ENCODE data around the gene KIF13A. TPM values are rescaled to one million over a fixed set of nuclear protein-coding genes. Genes with fewer than 3 reads are reported as not detected.

The KIF13A gene
- 19.7 and 21.1 TPM in 2 replicates for total RNA-seq (2021)
- percentile 67 among the genes with signal in this experiment for Bru-seq, nascent RNA
- percentile 62 among the genes with signal in this experiment for BruChase-seq, experiment 1, labeled RNA remaining after a 2-hour chase
- BruChase-seq, experiment 2, labeled RNA remaining after a 6-hour chase: percentile 60 among the genes with signal in this experiment
- long read RNA-seq, partial matches to known transcripts: 1 of 8 reads
- long read RNA-seq, other reads (novel, unspliced or antisense): 5 of 8 reads

DNA sequence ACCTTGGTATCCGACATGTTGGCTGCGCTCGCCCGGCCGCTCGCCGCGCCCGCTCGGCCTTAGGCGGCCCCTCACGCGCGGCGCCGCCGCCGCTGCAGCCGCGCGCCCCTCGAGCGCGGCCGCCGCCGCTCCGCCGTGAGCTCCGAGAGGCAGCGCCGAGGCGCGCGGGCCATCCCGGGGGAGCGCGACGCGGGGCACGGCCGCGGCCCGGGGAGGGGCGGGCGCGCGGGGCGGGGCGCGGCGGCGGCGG, at the start of gene KIF13A:
KIF13A (minus strand) TSS at position 189 of the 250 bp plus-strand sequence; CDS start at position 17, 172 bp downstream.
- Histone ChIP-seq H3K27ac (ENCODE audit: low read depth, low read length, poor library complexity, severe bottlenecking) (peak within 1 kb of the TSS; percentile 79), H3K36me3 (ENCODE audit: insufficient read depth, low read length, poor library complexity, severe bottlenecking) (no peaks in the 10 kb centered on the region), H3K27me3 (replicated peaks; ENCODE audit: insufficient read depth, low read depth, low read length, poor library complexity) (no peaks in the 10 kb centered on the region), H3K9me3 (ENCODE audit: low read depth, low read length, poor library complexity, severe bottlenecking) (no peaks in the 10 kb centered on the region), H3K4me3 (ENCODE audit: low read depth, low read length, poor library complexity, severe bottlenecking) (peak within 1 kb of the TSS; percentile 66), H3K4me1 (ENCODE audit: insufficient read depth, low read length, poor library complexity, severe bottlenecking) (peaks cover 17% of the 10 kb centered on the region)
- POLR2A ChIA-PET (ENCODE audit: low non-redundant PET): interaction anchor here (0.6 kb wide), 1 partner anchor 20 kb away, joined by 5 read pairs; no protein-coding TSS in a partner anchor
- DNase-seq (ENCODE audit: low spot score): no peak
- TF ChIP-seq CTCF (conservative IDR thresholded peaks at IDR 0.05; ENCODE audit: low read depth, low read length) (no peak), EZH2 (IDR thresholded peaks at IDR 0.05; ENCODE audit: borderline replicate concordance, low read depth, low read length, poor library complexity, severe bottlenecking) (no peak)
- CTCF ChIA-PET: no interaction called here
- BruUV-seq (replicated peaks): no TSS peak
- intact Hi-C loops (cut with micrococcal nuclease; ENCODE audit: unreplicated experiment): loop anchor here (5.0 kb wide), 1 partner anchor 170 kb away; no protein-coding TSS in a partner anchor

DNA sequence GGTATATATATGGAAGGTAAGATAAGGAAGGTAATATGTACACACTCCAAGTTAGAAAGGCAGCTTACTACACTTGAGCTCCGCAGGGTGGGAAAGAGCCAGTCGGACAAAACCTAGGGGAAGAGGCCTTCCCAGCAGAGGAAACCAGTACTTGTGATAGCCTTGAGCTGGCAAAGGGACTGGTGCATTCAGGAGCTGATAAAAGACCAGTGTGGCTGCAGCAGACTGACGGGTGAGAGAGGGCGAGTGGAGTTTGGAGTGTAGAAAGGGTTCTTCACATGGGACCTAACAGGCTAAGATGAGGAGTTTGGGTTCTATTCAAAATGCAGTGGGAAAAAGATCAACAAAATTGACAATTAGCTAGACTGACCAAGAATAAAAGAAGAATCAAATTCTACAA, 49.3 kb upstream of the KIF13A start:
- POLR2A ChIA-PET (ENCODE audit: low non-redundant PET): interaction anchor here (0.7 kb wide), 1 partner anchor 449 kb away, joined by 3 read pairs; no protein-coding TSS in a partner anchor
- CTCF ChIA-PET: no interaction called here

GRCh38 chr6:18035330-18035854, 48.0 kb upstream of the KIF13A start:
- POLR2A ChIA-PET (ENCODE audit: low non-redundant PET): no interaction called here

More for the DNA sequence above, 49.3 kb upstream of the KIF13A start:
- H3K36me3 ChIP-seq (ENCODE audit: insufficient read depth, low read length, poor library complexity, severe bottlenecking): no peaks in the 10 kb centered on the region
- H3K4me1 ChIP-seq (ENCODE audit: insufficient read depth, low read length, poor library complexity, severe bottlenecking): no peaks in the 10 kb centered on the region
- TF ChIP-seq EZH2 (IDR thresholded peaks at IDR 0.05; ENCODE audit: borderline replicate concordance, low read depth, low read length, poor library complexity, severe bottlenecking): no peak
- no peak for TF ChIP-seq CTCF (conservative IDR thresholded peaks at IDR 0.05; ENCODE audit: low read depth, low read length)
- no peaks in the 10 kb centered on the region for H3K9me3 ChIP-seq (ENCODE audit: low read depth, low read length, poor library complexity, severe bottlenecking)
- H3K27ac ChIP-seq (ENCODE audit: low read depth, low read length, poor library complexity, severe bottlenecking): no peak overlapping the region
- intact Hi-C loops (cut with micrococcal nuclease; ENCODE audit: unreplicated experiment): no loop called here
- DNase-seq (ENCODE audit: low spot score): no peak
- no TSS peak for BruUV-seq (replicated peaks)
- H3K27me3 ChIP-seq (replicated peaks; ENCODE audit: insufficient read depth, low read depth, low read length, poor library complexity): no peaks in the 10 kb centered on the region
- H3K4me3 ChIP-seq (ENCODE audit: low read depth, low read length, poor library complexity, severe bottlenecking): no peak overlapping the region

More at GRCh38 chr6:18035330-18035854, 48.0 kb upstream of the KIF13A start:
- Histone ChIP-seq H3K36me3 (ENCODE audit: insufficient read depth, low read length, poor library complexity, severe bottlenecking) (no peaks in the 10 kb centered on the region), H3K9me3 (ENCODE audit: low read depth, low read length, poor library complexity, severe bottlenecking) (no peaks in the 10 kb centered on the region), H3K4me3 (ENCODE audit: low read depth, low read length, poor library complexity, severe bottlenecking) (no peak overlapping the region), H3K27ac (ENCODE audit: low read depth, low read length, poor library complexity, severe bottlenecking) (no peak overlapping the region), H3K4me1 (ENCODE audit: insufficient read depth, low read length, poor library complexity, severe bottlenecking) (no peaks in the 10 kb centered on the region), H3K27me3 (replicated peaks; ENCODE audit: insufficient read depth, low read depth, low read length, poor library complexity) (no peaks in the 10 kb centered on the region)
- intact Hi-C loops (cut with micrococcal nuclease; ENCODE audit: unreplicated experiment): no loop called here
- CTCF ChIA-PET: no interaction called here
- TF ChIP-seq CTCF (conservative IDR thresholded peaks at IDR 0.05; ENCODE audit: low read depth, low read length): no peak
- no peak for TF ChIP-seq EZH2 (IDR thresholded peaks at IDR 0.05; ENCODE audit: borderline replicate concordance, low read depth, low read length, poor library complexity, severe bottlenecking)
- DNase-seq (ENCODE audit: low spot score): no peak
- BruUV-seq (replicated peaks): no TSS peak

All from A673 (cell line).